ENCODE results near the gene NIT1. TPM values are rescaled to one million over a fixed set of nuclear protein-coding genes. Genes with fewer than 3 reads are reported as not detected.

Gene NIT1
- total and polyA plus RNA-seq, 9 of the 15 experiments (the other 6 are each of a cell fraction or from before 2014, with no cell fraction given): 18.4 to 76.0 (median 33.7) TPM

DNA sequence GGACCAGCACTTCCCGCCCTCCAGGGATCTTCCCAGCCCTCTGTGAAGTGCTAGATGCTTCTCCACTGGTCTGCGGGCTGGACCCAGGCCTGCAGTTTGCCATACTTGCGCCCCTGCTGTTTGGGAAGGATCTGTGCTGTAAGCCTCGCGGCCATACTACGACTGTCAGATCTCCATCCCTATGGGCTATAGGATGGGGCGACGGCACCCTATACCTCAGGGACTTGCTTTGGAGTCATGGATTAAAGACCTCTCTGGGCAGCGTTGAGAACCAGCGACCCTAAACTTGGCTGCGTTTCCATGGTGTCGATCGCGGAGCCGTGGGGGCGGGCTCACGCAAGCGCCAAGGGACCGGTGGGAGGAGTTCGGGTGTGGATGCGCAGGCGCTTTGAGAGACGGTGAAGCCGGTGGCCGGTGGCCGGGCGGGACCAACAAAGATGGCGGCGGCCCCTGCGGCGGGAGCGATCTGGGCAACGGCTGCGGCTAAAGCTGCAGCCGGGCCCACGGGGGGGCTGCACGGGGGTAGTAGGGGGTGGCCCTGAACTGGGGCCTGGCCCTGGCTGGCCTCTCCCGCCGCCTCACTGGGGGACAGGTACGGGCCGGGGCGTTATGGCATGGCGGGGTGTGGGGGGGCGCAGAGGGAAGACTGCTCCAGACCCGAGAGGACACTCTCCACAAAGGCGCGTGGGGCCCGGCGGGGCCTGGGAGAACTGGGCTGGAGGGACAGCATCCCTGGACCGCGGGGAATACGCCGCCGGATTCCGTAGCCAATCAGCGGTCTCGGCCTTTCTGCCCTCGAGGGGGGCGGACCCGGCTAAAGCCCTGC lies 41.4 kb downstream of the NIT1 start, which contains the start of gene USP21 (continued):
- TF ChIP-seq SNAPC5 (CRISPR knock-in tag; IDR thresholded peaks at IDR 0.05) (no peak), XRCC5 (IDR thresholded peaks at IDR 0.05; ENCODE audit: low read depth, low read length) (no peak), RBM39 (optimal IDR thresholded peaks at IDR 0.05; ENCODE audit: low read depth, low read length) (no peak), LCOR (CRISPR knock-in tag; IDR thresholded peaks at IDR 0.05) (0 out of 2 replicates have a peak, but pooled peaks have one; percentile 42), NCOA2 (IDR thresholded peaks at IDR 0.05; ENCODE audit: partially characterized antibody in 2 of 2) (no peak), MTA1 (IDR thresholded peaks at IDR 0.05; ENCODE audit: borderline replicate concordance) (no peak), HDAC8 (tag; IDR thresholded peaks at IDR 0.05) (no peak), ZNF436 (CRISPR knock-in tag; IDR thresholded peaks at IDR 0.05) (no peak), ZNF3 (CRISPR knock-in tag; IDR thresholded peaks at IDR 0.05) (no peak), CBFA2T2 (conservative IDR thresholded peaks at IDR 0.05) (no peak), TCF3 (CRISPR knock-in tag; IDR thresholded peaks at IDR 0.05) (no peak), ZNF12 (CRISPR knock-in tag; IDR thresholded peaks at IDR 0.05) (no peak), ATF7 (IDR thresholded peaks at IDR 0.05) (peak; percentile 43), NFE2 (IDR thresholded peaks at IDR 0.05; ENCODE audit: low read depth) (no peak), MTF1 (CRISPR knock-in tag; IDR thresholded peaks at IDR 0.05; ENCODE audit: borderline replicate concordance) (no peak), POLR2G (IDR thresholded peaks at IDR 0.05; ENCODE audit: low read depth, low read length) (peak; percentile 85), ASH1L (IDR thresholded peaks at IDR 0.05; ENCODE audit: borderline replicate concordance, low read depth, partially characterized antibody) (no peak), ARHGAP35 (IDR thresholded peaks at IDR 0.05; ENCODE audit: partially characterized antibody) (no peak), SAFB2 (IDR thresholded peaks at IDR 0.05; ENCODE audit: borderline replicate concordance, low read depth, low read length, severe bottlenecking) (no peak), SRSF7 (optimal IDR thresholded peaks at IDR 0.05; ENCODE audit: low read depth, low read length) (no peak)
- TF ChIP-seq, protein P1, sequence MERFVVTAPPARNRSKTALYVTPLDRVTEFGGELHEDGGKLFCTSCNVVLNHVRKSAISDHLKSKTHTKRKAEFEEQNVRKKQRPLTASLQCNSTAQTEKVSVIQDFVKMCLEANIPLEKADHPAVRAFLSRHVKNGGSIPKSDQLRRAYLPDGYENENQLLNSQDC (CRISPR knock-in tag; IDR thresholded peaks at IDR 0.05): no peak
- TF ChIP-seq, protein P2, sequence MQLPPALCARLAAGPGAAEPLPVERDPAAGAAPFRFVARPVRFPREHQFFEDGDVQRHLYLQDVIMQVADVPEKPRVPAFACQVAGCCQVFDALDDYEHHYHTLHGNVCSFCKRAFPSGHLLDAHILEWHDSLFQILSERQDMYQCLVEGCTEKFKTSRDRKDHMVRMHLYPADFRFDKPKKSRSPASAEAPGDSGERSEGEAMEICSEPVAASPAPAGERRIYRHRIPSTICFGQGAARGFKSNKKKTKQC (CRISPR knock-in tag; IDR thresholded peaks at IDR 0.05): peak; percentile 30; the same call in 1 of the 2 replicates
- TF ChIP-seq, protein P3, sequence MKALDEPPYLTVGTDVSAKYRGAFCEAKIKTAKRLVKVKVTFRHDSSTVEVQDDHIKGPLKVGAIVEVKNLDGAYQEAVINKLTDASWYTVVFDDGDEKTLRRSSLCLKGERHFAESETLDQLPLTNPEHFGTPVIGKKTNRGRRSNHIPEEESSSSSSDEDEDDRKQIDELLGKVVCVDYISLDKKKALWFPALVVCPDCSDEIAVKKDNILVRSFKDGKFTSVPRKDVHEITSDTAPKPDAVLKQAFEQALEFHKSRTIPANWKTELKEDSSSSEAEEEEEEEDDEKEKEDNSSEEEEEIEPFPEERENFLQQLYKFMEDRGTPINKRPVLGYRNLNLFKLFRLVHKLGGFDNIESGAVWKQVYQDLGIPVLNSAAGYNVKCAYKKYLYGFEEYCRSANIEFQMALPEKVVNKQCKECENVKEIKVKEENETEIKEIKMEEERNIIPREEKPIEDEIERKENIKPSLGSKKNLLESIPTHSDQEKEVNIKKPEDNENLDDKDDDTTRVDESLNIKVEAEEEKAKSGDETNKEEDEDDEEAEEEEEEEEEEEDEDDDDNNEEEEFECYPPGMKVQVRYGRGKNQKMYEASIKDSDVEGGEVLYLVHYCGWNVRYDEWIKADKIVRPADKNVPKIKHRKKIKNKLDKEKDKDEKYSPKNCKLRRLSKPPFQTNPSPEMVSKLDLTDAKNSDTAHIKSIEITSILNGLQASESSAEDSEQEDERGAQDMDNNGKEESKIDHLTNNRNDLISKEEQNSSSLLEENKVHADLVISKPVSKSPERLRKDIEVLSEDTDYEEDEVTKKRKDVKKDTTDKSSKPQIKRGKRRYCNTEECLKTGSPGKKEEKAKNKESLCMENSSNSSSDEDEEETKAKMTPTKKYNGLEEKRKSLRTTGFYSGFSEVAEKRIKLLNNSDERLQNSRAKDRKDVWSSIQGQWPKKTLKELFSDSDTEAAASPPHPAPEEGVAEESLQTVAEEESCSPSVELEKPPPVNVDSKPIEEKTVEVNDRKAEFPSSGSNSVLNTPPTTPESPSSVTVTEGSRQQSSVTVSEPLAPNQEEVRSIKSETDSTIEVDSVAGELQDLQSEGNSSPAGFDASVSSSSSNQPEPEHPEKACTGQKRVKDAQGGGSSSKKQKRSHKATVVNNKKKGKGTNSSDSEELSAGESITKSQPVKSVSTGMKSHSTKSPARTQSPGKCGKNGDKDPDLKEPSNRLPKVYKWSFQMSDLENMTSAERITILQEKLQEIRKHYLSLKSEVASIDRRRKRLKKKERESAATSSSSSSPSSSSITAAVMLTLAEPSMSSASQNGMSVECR (CRISPR knock-in tag; IDR thresholded peaks at IDR 0.05): peak; percentile 65; the same call in 1 of the 2 replicates

Data from K562 (cell line).